Cardiac muscle cell (in vitro differentiated cells and primary cell): ENCODE measurements around the gene PER3. TPM values are rescaled to one million over a fixed set of nuclear protein-coding genes. Genes with fewer than 3 reads are reported as not detected.

Source experiments
- DNase-seq, 2 donors: peaks; one replicate each; pipeline versions ENCODE4 v3.0.0 to v3.0.0-alpha.2; 2010 to 2017; ENCODE audit warnings: low read depth in 1 of 2, low spot score in 1 of 2
- H3K27ac ChIP-seq: fragments of 200-600 bp; sonication (generic); 2 replicates; pipeline ENCODE4 v1.5.1; 2016
- H3K27me3 ChIP-seq: fragments of 200-600 bp; sonication (generic); 2 replicates; pipeline ENCODE4 v1.6.0; 2016; ENCODE audit warnings: control low read depth
- H3K36me3 ChIP-seq: fragments of 200-600 bp; sonication (generic); 2 replicates; pipeline ENCODE4 v1.5.1; 2016; ENCODE audit warnings: control low read depth
- H3K4me1 ChIP-seq: fragments of 200-600 bp; sonication (generic); 2 replicates; pipeline ENCODE4 v1.8.1; 2017; ENCODE audit warnings: low read depth, mild to moderate bottlenecking, mixed run types
- H3K4me3 ChIP-seq: fragments of 200-600 bp; sonication (generic); 2 replicates; pipeline ENCODE4 v1.5.1; 2016; ENCODE audit warnings: mild to moderate bottlenecking
- H3K9me3 ChIP-seq: fragments of 200-600 bp; sonication (generic); 2 replicates; pipeline ENCODE4 v1.5.1; 2017; ENCODE audit warnings: low read depth, mild to moderate bottlenecking, control low read depth
- CTCF ChIP-seq: IDR thresholded peaks from 2 replicates; pipeline ENCODE4 v1.5.1; 2012; ENCODE audit warnings: low read depth, mild to moderate bottlenecking, low read length
- polyA plus RNA-seq: library from polyadenylated mRNA; unstranded; fragments of >200 nt; fragmentation: Nextera tagmentation; extraction: Ambion mirVana; gene quantifications from 2 replicates; pipeline ENCODE4 v1.2.1, GENCODE V29; 2016
- total RNA-seq: library from RNA; depleted of rRNA; stranded (reverse); fragments of >200 nt; gene quantifications from 2 replicates; pipeline ENCODE4 v1.2.3, GENCODE V29; 2016

PER3 gene
- total and polyA plus RNA-seq, 2 experiments from 2014 or later = 2.9 to 13.2 TPM

DNA sequence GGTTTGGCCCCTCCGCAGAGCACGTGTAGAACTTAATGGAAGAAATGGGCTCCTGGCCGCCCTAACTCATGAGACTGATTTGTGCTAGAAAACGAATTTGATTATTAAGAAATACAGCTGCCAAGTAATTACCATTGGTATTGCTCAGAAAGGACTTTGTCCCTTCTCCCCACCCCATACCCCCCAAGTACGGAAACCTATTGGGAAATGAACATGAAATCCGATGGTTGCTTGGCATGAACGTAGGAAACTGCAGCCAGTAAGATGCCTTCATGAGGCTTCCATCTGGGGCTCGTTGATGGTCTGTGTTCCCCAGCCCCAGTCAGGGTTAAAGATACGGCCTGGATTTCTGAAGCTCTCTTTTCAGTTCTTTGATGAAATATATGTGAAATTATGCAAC is 21.4 kb downstream of the PER3 start:
- peaks cover 10% of the 10 kb centered on the region for H3K36me3 ChIP-seq
- no peaks in the 10 kb centered on the region for H3K27me3 ChIP-seq
- DNase-seq = no peak
- no peak overlapping the region for H3K27ac ChIP-seq
- TF ChIP-seq CTCF = no peak
- no peaks in the 10 kb centered on the region for H3K9me3 ChIP-seq
- no peak overlapping the region for H3K4me3 ChIP-seq
- H3K4me1 ChIP-seq = no peaks in the 10 kb centered on the region

- Histone ChIP-seq H3K27ac (no peak overlapping the region), H3K4me1 (no peaks in the 10 kb centered on the region), H3K36me3 (peaks cover 12% of the 10 kb centered on the region), H3K9me3 (no peaks in the 10 kb centered on the region), H3K27me3 (no peaks in the 10 kb centered on the region), H3K4me3 (no peak overlapping the region)
- DNase-seq = peak; percentile 6 to 70
- TF ChIP-seq CTCF = peak; percentile 61
These were observed 24.3 kb downstream of the PER3 start for GRCh38 chr1:7808253-7808844.

- no peak overlapping the region for H3K27ac ChIP-seq
- H3K9me3 ChIP-seq = no peaks in the 10 kb centered on the region
- peaks cover 8% of the 10 kb centered on the region for H3K36me3 ChIP-seq
- no peak for DNase-seq
- H3K27me3 ChIP-seq = no peaks in the 10 kb centered on the region
- H3K4me3 ChIP-seq = no peak overlapping the region
- H3K4me1 ChIP-seq = no peaks in the 10 kb centered on the region
- no peak for TF ChIP-seq CTCF
These were observed 25.7 kb downstream of the PER3 start for GRCh38 chr1:7809742-7810141.

- H3K36me3 ChIP-seq = peaks cover 8% of the 10 kb centered on the region
- no peaks in the 10 kb centered on the region for H3K27me3 ChIP-seq
- H3K4me3 ChIP-seq = no peak overlapping the region
- H3K27ac ChIP-seq = no peak overlapping the region
- no peaks in the 10 kb centered on the region for H3K4me1 ChIP-seq
- no peak for TF ChIP-seq CTCF
- H3K9me3 ChIP-seq = no peaks in the 10 kb centered on the region
- DNase-seq = peak in 1 of 2 donors; percentile 79
These were observed 26.3 kb downstream of the PER3 start for GRCh38 chr1:7810395-7810794.

- Histone ChIP-seq H3K4me1 (no peaks in the 10 kb centered on the region), H3K9me3 (no peaks in the 10 kb centered on the region), H3K36me3 (peaks cover 8% of the 10 kb centered on the region), H3K27ac (no peak overlapping the region), H3K27me3 (no peaks in the 10 kb centered on the region), H3K4me3 (no peak overlapping the region)
- DNase-seq = no peak
- TF ChIP-seq CTCF = no peak
These were observed 27.4 kb downstream of the PER3 start for GRCh38 chr1:7811476-7811875.
